CD4-positive, alpha-beta T cell treated with Interleukin-4 for 1 hour (primary cell): Measurements from ENCODE around the gene RND2.
"Not testable (repeated sequence)": the region's sequence is repeated elsewhere in the genome, so short reads cannot be mapped to it uniquely, and the experiment has no call there.

Experiments used
- DNase-seq, 2 donors: peaks; one replicate each; pipeline ENCODE4 v3.0.0-alpha.2; 2020 to 2022

The RND2 gene, protein sequence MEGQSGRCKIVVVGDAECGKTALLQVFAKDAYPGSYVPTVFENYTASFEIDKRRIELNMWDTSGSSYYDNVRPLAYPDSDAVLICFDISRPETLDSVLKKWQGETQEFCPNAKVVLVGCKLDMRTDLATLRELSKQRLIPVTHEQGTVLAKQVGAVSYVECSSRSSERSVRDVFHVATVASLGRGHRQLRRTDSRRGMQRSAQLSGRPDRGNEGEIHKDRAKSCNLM

GRCh38 chr17:43024407-43025289 lies at the start of gene RND2:
TSS of gene RND2 (plus strand) at chr17:43025231. CDS start at chr17:43025348, 117 bp downstream.
- DNase-seq, result peak; percentile 88 to 90

DNA sequence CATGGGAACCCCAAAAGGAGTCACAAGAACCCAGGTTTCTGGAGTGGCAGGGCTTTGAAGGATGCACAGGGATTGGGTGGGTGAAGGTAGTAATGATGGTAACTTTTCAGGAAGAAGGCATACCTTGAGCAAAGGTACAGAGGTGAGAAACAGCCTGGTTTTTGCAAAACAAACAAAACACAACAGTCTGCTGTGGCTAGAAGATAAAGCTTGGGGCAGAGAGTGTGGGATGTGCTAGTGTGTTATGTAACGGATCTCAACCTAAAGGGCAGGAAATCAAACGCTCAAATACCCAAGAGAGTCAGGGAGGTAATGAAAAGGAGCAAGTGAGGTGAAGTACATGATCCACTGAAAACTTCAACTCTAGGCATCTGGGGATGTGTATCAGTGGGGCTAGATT lies 49.8 kb upstream of the RND2 start:
- DNase-seq, result no peak

- not testable (repeated sequence) for DNase-seq
Measured at GRCh38 chr17:42975701-42976100, 49.3 kb upstream of the RND2 start.

DNA sequence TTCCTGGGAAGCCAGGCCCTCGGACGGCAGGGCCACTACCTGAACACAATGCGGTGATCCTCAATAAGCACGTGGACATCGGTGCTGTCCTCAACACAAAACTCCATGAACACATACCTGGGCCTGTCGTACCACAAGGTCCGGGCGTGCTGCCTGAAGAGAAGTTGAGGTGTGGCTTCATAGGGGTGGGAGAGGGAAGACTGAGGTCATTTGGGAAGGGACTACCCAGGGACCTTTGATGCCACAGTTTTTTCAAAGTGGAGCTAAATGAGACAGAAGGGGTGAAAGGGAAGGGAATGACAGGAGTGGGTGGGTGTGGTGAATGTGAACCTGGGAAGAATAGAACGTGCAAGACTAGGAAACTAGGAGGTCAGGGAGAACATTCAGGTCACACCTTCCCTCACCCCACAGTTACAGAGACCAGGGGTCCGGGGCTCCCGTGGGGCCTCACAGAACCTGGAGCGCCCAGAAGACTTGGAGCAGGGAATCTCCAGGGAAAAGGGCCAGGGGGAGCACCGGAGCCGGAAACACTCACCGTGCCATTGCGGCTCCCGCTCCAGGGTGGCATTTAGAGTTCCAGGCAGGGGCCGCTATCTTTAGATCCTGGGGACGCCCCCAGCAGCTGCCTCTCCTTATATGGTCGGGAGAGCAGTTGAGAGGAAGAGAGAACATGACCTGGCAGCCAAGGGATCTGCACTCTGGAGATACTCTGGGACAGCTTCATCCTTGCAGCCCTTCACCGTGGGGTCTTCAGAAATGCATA lies 45.3 kb upstream of the RND2 start, which contains the start of gene PTGES3L:
TSS of gene PTGES3L (minus strand) at position 570 of the 763 bp plus-strand sequence. CDS start at position 543, 27 bp downstream.
- DNase-seq, result peak in 1 of 2 donors; percentile 11

DNA sequence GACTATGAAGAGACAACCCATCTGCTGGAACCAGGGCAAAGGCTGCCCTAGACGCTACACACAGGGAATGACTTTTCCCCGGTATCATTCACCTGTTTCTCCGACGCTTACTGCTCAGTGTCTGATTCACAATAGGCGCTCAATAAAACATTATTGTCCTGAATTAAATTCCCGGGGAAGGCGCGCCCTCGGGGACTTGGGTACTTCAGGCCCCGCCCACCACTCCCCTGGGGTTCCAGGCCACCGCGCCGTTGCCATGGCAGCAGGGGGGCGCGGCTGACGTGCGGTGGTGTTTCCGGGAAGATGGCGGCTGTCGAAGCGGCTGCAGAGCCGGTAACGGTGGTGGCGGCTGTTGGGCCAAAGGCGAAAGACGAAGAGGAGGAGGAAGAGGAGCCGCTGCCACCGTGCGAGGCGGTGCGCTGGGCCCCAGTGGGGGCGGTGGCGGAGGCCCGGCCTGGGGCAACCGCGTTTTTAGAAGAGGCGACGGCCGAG lies 44.7 kb upstream of the RND2 start, which contains the start of gene RUNDC1:
TSS of gene RUNDC1 (plus strand) at position 292 of the 492 bp plus-strand sequence. CDS start at position 304, 12 bp downstream.
- DNase-seq, result peak; percentile 90 to 91

DNA sequence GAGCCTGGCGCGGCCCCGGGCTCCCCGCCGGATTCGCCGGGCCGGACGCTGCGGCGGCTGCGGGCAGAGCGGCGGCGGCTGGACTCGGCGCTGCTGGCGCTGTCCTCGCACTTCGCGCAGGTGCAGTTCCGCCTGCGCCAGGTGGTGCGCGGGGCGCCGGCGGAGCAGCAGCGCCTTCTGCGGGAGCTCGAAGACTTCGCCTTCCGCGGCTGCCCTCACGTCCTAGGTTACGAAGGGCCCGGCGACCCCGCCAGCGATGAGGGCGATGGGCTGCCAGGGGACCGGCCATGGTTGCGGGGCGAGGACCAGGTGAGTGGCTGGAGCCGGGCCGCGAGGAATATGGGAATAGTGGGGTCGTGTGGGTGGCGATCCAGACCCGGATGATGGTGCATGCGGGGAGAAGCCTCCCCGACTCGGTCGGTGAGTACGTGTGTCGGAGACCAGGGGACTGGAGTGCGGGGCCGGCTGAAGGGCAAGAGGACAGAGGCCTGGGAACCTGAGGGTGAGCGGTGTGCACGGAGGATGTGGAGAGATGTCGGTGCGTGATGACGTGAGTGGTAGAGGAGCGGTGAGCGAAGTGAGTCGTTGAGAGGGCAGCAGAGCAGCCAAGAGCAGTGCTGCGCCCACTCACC lies 44.1 kb upstream of the RND2 start:
- DNase-seq, result peak; percentile 49 to 54

GRCh38 chr17:42982266-42982665 lies 42.8 kb upstream of the RND2 start:
- DNase-seq, result no peak

DNA sequence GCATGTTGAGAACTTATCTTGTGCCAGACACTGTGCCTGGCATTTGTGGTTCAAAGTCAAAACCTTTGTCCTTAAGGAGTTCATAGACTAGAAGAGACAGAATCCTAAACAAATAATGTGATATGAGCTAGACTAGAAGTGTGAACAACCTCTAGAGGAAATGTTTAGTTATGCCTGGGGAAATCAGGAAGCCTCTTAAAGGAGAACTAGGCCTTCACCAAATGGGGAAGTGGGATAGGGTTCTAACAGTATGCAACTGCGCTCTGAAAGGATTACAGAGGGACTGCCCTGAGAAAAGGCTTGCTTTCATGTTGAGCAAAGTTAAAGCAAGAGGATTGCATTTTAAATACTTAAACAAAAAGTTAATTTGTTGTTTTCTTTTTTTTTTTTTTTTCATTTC lies 39.8 kb upstream of the RND2 start:
- peak in 1 of 2 donors; percentile 22 for DNase-seq

DNA sequence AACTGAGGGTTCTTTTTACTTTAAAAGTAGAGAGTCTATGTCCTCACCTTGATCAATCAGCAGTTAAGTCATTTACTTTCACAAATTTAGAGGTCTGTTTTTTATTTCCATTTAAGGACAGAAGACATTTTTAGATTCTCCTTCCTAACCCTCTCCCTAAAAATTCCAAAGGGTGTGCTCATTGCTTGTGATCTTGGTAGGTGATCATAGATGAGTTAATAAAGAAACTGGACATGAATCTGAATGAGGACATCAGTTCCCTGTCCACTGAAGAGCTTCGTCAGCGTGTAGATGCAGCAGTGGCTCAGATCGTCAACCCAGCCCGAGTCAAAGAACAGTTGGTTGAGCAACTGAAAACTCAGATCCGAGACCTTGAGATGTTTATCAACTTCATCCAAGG lies 35.9 kb upstream of the RND2 start:
- DNase-seq, result no peak

DNA sequence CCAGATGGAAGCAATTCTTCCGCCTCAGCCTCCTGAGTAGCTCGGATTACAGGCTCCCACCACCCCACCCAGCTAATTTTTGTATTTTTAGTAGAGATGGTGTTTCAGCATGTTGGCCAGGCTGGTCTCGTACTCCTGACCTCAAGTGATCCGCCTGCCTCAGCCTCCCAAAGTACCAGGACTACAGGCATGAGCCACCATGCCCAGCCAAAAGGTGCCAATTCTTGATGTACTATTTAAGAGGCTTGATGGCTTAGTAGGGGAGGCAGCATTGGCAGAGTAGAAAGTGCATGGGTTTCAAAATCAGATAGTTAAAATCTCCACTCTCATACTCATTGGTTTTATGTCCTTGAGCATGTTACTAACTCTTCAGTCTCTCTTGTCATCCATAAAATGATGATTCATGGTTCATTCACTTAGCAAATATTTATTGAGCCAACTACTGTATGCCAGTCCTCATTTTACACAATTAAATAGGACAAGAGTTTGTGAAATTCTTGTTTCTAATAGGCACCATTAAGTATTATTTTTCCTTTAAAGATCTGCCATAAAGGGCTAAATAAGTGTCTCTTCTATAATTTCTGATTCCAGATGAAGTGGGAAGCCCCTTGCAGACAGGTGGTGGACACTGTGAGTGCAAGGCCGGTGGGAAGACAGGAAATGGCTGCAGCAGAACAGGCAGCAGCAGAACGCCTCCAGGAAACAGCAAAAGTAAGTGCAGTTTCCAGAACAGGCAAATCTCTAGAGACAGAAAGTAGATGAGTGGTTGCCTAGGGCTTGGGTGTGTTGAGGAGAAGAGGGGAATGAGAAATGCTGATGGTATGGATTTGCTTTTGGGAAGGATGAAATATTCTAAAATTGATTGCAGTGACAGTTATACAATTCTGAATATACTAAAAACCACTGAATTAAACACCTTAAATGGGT lies 35.0 kb upstream of the RND2 start:
- DNase-seq, result no peak

- no peak for DNase-seq
Measured at GRCh38 chr17:42991471-42991870, 33.6 kb upstream of the RND2 start.

DNA sequence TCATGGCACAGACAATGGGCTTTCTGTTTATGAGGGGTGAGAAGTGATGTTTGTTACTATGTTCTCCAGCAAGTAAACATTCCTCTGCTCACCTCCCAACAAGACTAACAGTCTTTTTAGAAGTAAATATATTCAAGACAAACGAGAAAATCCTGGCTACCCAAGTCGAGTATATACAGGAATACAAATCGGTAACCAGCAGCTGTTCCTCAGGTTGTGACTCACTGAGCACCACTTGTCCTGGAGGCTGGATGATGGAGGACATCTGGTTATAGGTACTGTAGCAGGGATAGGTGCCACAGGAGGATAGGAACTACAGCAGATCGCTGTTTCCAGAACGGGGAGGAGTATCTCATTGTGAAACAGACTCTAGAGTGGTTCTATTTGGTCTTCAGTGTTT lies 32.2 kb upstream of the RND2 start:
- no peak for DNase-seq

DNA sequence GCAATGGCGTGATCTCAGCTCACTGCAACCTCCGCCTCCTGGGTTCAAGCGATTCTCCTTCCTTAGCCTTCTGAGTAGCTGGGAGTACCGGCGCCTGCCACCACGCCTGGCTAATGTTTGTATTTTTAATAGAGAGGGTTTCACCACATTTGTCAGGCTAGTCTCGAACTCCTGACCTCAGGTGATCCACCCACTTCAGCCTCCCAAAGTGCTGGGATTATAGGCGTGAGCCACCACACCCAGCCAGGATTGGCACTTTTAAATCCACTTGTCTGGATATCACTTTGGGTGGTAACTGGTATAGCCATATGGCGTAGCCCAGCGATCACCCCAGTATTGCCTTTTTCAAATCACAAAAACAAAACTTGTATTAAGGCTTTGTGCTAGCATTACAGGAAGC lies 31.1 kb upstream of the RND2 start:
- not testable (repeated sequence) for DNase-seq

- DNase-seq, result no peak
Measured at GRCh38 chr17:42997390-42997983, 27.5 kb upstream of the RND2 start.

DNA sequence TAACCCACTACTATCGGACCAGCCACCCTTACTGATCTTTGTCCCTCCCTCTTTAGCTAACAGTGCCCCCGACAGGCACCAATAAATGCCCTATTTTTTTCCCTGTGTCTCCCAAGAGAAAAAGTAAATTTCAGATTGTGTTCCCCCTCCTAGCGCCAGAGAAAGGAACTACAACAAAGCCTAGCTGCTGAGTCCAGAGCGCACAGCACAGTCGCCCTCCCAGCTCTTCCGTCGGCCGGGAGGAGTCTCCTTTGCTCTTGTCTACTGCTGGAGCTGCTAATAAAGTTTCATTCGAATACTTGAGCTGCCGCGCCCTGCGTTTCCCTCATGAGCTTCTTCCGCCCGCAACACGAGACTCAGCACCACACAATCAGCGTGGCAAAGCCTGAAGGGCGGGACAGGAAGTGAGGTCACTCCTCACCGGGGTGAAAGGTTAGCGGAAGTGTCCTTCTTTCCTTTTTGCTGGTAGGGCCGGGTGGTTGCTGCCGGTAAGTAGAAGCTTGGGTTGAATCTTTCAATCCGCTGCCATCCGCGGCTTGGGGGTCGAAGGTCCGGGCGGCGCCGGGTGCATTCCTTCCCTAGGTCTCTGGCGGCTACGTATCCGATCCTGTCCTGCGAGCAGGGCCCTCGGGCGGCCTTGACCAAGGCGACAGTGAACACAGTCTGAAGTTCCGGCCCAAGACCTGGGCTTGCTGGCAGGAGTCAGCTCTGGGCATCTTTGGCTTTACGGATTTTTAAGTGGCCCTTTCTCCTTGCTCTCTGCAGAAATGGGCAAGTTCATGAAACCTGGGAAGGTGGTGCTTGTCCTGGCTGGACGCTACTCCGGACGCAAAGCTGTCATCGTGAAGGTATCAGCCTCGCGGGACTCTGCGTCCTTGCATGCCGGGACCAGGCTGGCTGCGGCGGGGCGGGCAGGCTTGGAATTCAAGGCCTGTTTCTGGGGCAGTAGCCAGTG lies 26.8 kb upstream of the RND2 start, which contains the start of gene RPL27:
TSS of gene RPL27 (plus strand) at position 436 of the 955 bp plus-strand sequence. CDS start at position 768, 332 bp downstream.
- DNase-seq, result peak; percentile 99

- DNase-seq, result no peak
Measured at GRCh38 chr17:42999003-42999525, 26.0 kb upstream of the RND2 start.

DNA sequence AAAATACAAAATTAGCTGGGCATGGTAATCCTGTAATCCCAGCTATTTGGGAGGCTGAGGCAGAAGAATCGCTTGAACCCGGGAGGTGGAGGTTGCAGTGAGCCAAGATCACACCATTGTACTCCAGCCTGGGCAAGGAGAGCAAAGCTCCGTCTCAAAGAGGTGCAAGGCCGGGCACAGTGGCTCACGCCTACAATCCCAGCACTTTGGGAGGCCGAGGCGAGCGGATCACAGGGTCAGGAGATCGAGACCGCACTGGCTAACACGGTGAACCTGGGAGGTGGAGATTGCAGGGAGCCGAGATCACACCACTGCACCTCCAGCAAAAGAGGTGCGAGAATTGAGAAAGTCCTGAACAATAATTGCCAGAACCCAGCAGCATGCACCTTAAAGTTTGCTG lies 24.1 kb upstream of the RND2 start:
- not testable (repeated sequence) for DNase-seq

DNA sequence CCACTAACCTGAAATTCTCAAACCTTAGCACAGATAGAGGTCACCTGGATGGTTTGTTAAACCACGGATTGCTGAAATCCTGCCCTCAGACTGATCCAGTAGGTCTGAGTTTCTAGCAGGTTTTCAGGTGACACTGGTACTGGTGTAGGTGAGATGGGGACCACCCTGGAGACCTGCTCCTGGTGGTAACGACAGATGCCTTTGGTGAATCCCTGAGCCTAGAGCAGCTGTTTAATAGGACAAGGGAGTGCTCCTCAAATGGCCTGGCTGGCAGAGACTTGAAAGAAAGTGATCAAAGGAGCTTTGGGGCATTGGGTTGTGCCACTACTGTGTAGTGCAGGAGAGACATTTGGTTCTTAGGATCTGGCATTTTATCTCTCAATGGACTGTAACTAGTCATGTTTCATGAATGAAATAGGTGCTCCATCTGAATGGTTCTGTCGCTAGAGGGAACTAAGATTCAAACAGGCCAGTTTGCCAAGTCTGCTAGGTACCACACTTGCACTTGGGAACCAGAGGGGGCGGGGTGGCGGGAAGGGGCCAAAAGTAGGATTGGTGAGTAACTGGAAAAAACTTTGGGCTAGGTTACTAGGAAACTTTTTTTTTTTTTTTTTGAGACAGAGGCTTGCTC lies 21.4 kb upstream of the RND2 start:
- DNase-seq, result no peak
